Nucleus accumbens (tissue), 56 donors: ENCODE results near the gene GOLGA5.
"Not testable (repeated sequence)": the region's sequence is repeated elsewhere in the genome, so short reads cannot be mapped to it uniquely, and the experiment has no call there.

Experiments used
- DNase-seq, 56 donors: peaks; one replicate each; lab custom pipeline; 2025; lab: John Stamatoyannopoulos, UW

Gene GOLGA5, protein sequence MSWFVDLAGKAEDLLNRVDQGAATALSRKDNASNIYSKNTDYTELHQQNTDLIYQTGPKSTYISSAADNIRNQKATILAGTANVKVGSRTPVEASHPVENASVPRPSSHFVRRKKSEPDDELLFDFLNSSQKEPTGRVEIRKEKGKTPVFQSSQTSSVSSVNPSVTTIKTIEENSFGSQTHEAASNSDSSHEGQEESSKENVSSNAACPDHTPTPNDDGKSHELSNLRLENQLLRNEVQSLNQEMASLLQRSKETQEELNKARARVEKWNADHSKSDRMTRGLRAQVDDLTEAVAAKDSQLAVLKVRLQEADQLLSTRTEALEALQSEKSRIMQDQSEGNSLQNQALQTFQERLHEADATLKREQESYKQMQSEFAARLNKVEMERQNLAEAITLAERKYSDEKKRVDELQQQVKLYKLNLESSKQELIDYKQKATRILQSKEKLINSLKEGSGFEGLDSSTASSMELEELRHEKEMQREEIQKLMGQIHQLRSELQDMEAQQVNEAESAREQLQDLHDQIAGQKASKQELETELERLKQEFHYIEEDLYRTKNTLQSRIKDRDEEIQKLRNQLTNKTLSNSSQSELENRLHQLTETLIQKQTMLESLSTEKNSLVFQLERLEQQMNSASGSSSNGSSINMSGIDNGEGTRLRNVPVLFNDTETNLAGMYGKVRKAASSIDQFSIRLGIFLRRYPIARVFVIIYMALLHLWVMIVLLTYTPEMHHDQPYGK

DNA sequence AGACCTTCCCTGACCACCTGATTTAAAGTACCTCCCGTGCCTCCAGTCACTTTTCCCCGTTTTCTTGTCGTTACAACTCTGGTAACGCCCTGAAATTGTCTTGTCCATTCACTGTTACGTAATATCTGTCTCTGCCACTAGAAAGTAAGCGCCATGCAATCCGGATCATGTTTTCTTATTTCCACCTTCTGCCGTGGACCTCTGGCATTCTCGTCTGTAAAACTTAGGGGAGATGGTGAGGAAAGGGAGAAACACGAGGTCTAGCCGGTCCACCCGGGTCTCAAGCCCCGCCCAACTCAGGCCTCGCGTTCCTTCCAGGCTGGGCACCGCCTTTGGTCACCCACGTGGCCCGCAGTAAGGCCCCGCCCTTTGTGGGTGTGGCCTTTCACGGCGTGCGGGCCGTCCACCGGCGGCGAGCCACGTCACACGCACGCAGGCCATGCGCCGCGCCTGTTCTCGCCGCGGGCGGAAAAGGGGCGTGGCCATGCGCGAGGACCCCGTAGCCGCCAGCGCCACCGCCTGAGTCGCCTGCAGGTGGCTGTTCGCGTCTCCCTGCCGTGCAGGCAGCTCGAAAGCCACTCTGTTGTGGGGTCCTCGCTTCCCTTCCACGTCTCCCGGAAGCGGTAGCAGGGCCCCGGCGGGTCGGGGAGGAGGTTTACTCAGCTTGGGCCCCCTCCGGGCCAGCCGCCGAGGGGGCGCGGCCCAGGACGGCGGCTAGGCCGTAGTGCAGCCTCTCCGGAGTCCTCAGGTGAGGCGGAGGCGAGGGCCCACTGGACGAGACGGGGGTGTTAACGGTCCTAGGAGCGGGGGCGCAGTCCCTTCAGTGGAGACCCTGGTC lies at the start of gene GOLGA5:
Gene GOLGA5, plus strand, starts transcription at position 597 of the 838 bp plus-strand sequence. CDS start 3,133 bp downstream, outside the sequence.
- DNase-seq = peak; percentile 69 to 100 (median 97)

DNA sequence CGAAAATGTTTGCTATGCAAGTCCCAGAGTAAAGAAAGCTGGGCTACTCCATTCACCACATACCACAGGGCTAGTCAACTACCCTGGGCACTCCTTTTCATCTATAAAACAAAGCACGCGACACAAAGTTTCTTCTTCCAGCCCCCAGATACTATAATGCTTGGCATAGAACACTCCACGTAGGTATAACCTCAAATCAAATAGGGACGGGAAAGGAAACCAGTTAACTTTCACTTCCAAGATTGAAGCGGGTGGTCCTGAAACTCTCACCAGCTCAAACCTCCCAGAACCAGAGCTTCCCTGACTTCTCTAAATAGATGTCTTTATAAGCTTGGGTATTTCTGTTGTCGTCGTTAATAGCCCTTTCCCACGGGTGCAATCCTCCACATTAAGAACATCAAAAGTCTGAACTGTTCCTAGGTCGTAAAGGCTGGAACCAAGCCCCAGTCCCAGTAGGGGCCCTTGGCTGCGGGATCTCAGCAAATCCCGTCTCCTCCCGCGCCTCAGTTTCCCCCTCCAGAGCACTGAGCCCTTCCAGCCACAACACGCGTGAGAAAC lies 46.3 kb upstream of the GOLGA5 start:
- DNase-seq = peak in 5 of 56 donors; percentile 14 to 45 (median 35)

DNA sequence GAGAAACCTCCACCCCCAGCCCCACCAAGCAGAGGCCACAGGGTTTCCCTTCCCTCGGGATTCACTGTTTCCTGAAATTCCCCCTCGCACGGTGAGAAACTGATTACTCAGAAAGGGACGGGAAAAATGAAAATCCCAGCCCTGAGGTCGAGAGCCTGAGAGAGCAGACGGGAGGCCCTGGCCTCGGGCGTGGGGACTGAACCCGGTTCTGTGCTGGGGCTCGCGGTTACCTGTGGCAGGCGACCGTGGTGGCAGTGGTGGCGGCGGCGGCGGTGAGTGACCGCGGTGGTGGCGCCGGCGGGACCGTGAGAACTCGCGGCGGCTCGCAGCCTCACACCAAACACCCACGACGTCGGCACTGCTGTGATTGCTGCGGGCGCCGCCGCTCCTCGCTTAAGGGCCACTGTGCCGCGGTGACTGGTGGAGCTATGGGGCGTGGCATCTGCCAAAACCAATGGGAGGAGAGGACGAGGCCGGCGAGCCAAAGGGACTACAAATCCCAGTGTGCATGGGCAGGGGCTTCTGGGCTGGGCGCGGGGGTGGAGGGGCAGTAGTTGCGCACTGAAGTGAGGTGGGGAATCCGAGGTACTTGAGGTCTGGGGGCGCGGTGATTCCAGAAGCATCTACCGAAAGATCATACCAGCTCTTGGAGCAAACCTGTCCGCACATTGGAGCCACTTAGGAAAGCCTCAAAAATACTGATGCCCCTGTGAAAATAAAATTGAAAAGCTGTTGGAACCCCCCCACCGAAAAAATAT lies 45.7 kb upstream of the GOLGA5 start, which contains the start of gene LGMN:
Gene LGMN, minus strand, starts transcription at position 369 of the 758 bp plus-strand sequence. CDS start 15,841 bp downstream, outside the sequence.
- DNase-seq = peak; percentile 63 to 99 (median 95)

DNA sequence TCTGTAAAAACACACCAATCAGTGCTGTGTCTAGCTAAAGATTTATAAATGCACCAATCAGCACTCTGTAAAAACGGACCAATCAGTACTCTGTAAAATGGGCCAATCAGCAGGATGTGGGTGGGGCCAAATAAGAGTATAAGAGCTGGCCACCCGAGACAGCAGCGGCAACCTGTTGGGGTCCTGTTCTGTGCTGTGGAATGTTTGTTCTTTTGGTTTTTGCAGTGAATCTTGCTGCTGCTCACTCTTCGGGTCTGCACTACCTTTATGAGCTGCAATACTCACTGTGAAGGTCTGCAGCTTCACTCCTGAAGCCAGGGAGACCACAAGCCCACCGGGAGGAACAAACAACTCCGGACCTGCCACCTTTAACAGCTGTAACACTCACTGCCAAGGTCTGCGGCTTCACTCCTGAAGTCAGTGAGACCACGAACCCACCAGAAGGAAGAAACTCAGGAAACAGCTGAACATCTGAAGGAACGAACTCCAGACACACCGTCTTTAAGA lies 43.8 kb upstream of the GOLGA5 start:
- DNase-seq = peak in 1 of 56 donors; percentile 4

DNA sequence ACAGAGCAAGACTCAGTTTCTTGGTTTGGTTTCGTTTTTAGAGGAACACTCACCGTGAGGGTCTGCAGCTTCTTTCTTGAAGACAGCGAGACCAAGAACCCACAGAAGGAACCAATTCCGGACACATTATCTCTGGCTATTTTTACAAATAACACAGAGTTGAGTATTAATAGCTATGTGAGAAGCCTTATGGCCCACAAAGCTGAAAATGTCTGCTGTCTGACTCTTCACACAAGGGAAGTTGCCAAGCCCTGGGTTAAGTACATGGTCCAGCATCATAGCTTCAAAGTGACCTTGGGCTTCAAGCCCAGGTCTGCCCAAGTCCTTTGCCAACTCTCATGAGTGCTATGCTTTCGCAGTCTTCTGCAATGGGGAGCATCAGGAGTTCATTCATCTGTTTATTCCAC lies 43.1 kb upstream of the GOLGA5 start:
- DNase-seq = no peak

DNA sequence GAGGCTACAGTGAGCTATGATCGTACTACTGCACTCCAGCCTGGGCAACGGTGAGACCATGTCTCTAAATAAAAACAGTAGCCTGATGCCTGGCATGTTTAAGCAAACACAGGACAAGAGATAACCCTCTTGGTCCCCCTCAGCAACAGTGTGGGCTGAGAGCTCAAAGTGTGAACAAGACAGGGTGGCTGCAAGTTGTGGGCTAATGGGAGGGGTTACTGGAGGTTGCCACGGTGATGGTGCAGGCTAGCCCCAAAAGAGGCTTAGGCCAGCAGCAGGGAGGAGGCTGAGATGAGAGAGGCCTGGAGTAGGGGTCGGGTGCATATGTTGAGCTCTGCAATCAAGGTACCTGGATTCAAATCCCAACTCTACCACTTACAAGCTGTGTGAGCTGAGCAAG lies 42.3 kb upstream of the GOLGA5 start:
- DNase-seq = no peak

DNA sequence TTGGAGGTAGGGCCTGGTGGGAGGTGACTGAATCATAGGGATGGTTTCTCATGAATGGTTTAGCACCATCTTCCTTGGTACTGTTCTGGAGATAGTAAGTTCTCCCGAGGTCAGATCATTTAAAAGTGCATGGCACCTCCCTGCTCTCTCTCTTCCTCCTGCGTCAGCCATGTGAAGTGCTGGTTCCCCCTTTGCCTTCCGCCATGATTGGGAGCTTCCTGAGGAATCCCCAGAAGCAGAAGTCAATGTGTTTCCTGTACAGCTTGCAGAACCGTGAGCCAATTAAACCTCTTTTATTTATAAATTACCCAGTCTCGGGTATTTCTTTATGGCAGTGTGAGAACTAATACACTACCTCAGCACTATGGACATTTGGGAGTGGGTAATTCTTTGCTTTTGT lies 40.9 kb upstream of the GOLGA5 start:
- DNase-seq = peak in 2 of 56 donors; percentile 3 to 4

DNA sequence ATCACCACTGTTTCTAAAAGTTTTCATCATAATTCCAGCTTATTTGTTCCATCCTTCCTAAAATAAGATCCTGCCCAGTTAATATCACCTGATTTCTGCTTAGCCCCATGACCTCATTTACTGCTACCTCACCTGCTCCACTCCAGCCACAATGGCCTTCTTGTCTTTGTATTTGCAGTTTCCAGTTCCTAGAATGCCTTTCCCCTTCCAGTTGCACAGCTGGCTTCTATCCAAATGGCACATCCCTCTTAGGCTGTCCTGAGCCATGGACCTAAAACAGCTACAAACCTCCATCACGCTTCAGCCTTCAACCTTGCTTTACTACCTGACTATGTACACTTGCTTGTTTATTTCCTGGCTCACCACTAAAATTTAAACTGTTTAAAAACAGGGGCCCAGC lies 39.1 kb upstream of the GOLGA5 start:
- DNase-seq = no peak

DNA sequence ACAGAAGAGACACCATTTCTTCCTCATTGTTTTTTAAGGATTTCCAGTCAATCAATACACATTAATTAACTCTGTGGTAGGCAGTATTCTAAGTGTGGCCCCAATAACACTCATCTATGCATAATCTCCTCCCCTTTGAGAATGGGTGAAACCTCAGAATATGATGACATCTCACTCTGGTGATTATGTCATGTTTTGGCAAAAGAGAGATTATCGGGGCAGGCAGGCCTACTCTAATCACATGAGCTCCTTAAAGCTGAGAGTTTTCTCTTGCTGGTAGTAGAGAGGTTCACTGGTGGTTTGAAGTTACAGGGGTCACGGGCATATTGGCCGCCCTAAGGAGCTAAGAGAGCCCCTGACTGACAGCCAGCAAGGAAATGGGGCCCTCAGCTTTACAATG lies 38.6 kb upstream of the GOLGA5 start:
- no peak for DNase-seq

DNA sequence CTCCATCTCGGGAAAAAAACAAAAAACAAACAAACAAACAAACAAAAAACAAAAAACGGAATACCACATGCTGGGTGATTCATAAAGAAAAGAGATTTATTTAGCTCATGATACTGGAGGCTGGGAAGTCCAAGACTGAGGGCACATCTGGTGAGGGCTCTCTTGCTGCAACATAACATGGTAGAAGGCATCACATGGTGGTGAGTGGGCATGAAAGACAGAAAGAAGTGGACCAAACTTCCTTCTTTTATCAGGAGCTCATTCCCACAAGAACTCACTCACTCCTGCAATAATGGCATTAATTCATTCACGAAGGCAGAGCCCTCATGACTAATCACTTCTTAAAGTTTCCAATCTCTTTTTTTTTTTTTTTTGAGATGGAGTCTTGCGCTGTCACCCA lies 37.7 kb upstream of the GOLGA5 start:
- DNase-seq = no peak

DNA sequence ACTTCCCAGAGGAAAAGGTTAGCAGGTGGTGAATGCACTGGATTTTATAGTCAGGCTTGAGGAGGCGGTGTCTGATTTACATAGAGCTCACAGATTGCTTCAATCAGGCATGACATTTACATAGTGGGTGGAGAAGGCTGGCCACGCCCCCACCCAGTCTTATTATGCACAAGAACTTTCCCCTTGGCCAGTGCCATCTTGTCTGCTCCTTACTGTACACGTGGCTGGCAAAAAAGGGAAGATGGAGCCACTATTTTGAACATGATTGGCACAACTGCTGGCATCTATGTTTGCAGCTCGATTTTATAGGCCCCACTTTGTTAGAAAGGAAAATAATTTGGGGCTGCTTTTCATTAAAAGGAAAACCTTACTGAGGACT lies 34.8 kb upstream of the GOLGA5 start:
- DNase-seq = no peak

DNA sequence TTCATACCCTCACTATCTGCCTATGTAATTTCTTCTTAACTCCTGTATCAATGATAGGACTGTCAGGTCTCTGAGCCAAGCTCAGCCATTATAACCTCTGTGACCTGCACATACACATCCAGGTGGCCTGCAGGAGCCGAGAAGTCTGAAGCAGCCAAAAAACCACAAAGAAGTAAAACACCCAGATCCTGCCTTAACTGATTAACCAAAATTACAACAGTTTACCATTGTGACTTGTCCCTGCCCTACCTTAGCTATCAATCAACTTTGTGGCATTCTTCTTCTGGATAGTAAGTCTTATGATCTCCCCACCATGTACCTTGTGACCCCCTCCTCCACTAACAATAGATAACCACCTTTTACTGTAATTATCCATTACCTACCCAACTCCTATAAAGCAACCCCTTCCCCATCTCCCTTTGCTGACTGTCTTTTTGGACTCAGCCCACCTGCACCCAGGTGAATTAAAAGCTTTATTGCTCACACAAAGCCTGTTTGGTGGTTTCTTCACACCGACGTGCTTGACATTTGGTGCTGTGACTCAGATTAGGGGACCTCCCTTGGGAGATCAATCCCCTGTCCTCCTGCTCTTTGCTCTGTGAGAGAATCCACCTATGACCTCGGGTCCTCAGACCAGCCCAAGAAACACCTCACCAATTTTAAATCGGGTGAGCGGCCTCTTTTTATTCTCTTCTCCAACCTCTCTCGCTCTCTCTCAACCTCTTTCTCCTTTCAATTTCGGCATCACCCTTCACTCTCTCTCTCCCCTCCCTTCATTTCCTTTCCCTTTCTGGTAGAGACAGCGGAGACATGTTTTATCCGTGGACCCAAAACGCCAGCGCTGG lies 34.2 kb upstream of the GOLGA5 start:
- no peak for DNase-seq

DNA sequence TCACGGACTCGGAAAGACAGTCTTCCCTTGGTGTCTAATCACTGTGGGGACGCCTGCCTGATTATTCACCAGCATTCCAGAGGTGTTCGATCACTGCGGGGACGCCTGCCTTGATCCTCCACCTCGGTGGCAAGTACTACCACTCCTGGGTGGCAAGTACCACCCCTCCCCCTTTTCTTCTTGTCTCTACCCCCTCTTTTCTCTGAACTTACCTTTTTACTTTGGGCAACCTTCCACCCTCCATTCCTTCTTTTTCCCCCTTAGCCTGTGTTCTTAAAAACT lies 33.6 kb upstream of the GOLGA5 start:
- DNase-seq = no peak

DNA sequence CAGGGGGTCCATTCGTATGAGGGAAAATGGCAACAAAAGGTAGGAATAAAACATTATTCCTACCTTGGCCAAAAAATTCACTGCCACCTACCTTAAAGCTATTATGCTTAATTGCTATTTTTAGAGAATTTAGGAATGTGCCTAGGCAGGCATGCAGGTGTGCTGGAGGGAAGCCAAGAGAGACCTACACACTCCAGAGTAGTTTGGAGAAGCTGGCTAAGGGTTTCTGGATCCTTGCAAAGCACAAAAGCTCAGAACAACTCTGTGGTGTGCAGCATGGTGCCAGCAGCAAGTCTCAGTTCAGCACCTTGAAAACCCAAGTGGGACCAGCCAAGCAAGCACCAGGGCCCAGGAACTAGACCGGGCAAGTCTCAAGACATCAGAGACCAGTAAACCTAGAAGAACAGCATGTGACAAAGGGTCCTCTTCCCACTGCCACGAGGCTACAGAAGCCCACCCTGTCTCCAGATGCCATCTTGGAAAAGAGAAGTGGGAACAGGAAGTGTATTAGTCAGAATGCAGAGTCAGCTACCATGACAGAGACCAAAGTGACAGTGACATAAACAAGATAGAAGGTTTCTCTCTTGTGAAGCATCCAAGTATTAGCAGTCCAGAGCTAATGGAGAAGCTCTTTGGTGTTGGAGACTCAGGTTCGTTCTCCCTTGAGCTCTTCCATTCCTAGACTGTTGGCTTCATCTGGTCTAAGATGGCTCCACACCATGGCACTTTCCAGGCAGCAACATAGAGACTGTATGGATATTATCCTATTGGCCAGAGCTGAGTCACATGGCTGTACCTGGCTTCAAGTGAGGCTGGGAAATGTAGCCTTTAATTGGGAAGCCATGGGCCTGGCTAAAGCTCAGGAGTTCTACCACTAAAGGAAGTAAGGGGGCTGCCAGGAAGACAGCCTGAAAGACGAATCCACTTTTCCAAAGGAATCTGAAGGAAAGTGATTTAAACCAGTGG lies 30.2 kb upstream of the GOLGA5 start:
- not testable (repeated sequence) for DNase-seq

DNA sequence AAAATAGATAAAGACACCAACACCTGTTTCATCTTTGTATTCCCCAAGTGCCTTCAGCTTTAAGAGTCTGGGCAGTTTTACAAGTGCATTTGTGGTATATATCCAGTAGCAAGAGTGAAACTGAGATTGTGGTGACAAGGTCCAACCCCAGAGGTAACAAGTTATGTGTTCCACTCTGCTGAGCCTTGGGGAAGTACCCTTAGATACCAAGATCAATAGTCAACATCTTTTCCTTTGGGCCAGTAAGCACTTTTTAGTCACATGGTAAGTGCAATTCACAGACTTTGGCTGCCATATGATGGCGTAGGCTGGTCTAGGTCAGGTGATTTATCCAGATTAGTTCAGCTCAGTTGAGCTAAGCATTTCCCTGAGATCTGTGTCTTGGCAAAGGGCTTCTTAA lies 25.9 kb upstream of the GOLGA5 start:
- DNase-seq = not testable (repeated sequence)

DNA sequence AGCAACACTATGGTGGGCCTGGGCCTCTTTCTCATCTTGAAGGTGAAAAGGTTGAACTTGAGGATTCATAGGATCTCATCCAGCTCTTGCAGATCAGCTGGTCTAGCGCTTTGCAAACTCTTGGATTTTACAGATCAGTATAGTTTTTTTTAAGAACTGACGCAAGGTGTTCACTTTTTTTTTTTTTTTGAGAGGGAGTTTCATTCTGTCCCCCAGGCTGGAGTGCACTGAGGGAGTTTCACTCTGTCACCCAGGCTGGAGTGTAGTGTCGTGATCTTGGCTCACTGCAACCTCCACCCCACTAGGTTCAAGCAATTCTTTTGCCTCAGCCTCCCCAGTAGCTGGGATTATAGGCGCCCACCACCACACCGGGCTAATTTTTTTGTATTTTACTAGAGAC lies 25.3 kb upstream of the GOLGA5 start:
- no peak for DNase-seq

DNA sequence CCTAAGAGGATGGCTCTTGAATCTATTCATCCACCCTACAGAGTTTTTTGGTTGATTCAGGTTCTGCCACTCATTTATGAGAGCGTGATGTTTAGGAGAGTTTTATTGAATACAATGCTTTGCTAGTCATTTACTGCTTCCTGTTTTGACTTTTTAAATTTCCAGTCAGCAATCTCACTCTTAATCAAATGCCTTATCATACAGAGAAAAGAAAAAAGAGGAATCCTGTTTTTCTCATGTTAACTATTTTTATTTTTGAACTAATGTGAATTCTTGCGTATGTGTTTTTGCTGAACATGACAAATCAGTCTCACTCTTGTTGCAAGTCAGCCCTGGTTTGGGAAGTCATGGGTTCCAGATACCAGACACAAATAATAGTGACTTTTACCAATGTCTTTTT lies 23.6 kb upstream of the GOLGA5 start:
- DNase-seq = no peak

DNA sequence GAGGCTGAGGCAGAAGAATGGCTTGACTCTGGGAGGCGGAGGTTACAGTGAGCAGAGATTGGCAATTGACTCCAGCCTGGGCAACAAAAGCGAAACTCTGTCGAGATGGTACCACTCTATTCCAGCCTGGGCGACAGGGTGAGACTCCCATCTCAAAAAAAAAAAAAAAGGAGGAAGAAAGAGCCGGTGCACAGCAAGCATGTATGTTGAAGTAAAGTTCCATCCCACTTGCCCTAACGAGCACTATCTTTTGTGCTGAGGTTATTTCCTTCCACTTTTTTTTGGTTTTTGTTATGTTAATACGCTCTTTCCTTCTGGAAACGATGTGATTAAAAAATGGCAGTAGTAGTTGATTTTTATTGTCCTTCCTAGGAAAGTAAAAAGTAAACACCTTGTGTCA lies 19.5 kb upstream of the GOLGA5 start:
- no peak for DNase-seq
